Measurements from ENCODE around the gene MCF2L2.

Gene MCF2L2

GRCh38 chr3:183274609-183275008 is 153.8 kb downstream of the MCF2L2 start:
- TF ChIP-seq ZNF274 (IDR thresholded peaks at IDR 0.05; ENCODE audit: low read depth, low read length) (no peak), SUZ12 (IDR thresholded peaks at IDR 0.05; ENCODE audit: extremely low read depth, insufficient read depth, insufficient read length) (no peak), YY1 (IDR thresholded peaks at IDR 0.05; ENCODE audit: insufficient read depth, insufficient read length) (no peak)
- no peak overlapping the region for H3K4me3 ChIP-seq (ENCODE audit: insufficient read length, low read depth)
- H3K9ac ChIP-seq (ENCODE audit: insufficient read length, low read depth), result no peak overlapping the region
- H3K36me3 ChIP-seq (ENCODE audit: insufficient read depth, insufficient read length, low read length), result peaks cover 12% of the 10 kb centered on the region
- H3K27me3 ChIP-seq (ENCODE audit: insufficient read depth, insufficient read length), result no peaks in the 10 kb centered on the region
- no peak for DNase-seq (ENCODE audit: low read depth, low spot score)
- peaks cover 3% of the 10 kb centered on the region for H3K4me1 ChIP-seq (ENCODE audit: insufficient read depth, insufficient read length)
- no peaks in the 10 kb centered on the region for H3K9me3 ChIP-seq (ENCODE audit: insufficient read depth, low read length)

- no peaks in the 10 kb centered on the region for H3K27me3 ChIP-seq (ENCODE audit: insufficient read depth, insufficient read length)
- no peak overlapping the region for H3K4me3 ChIP-seq (ENCODE audit: insufficient read length, low read depth)
- H3K9me3 ChIP-seq (ENCODE audit: insufficient read depth, low read length), result no peaks in the 10 kb centered on the region
- TF ChIP-seq ZNF274 (IDR thresholded peaks at IDR 0.05; ENCODE audit: low read depth, low read length) (no peak), YY1 (IDR thresholded peaks at IDR 0.05; ENCODE audit: insufficient read depth, insufficient read length) (no peak), SUZ12 (IDR thresholded peaks at IDR 0.05; ENCODE audit: extremely low read depth, insufficient read depth, insufficient read length) (no peak)
- H3K9ac ChIP-seq (ENCODE audit: insufficient read length, low read depth), result no peak overlapping the region
- DNase-seq (ENCODE audit: low read depth, low spot score), result no peak
- H3K4me1 ChIP-seq (ENCODE audit: insufficient read depth, insufficient read length), result no peaks in the 10 kb centered on the region
- peaks cover 14% of the 10 kb centered on the region for H3K36me3 ChIP-seq (ENCODE audit: insufficient read depth, insufficient read length, low read length)
Observed at GRCh38 chr3:183272791-183273190, 155.6 kb downstream of the MCF2L2 start.

- peaks cover 4% of the 10 kb centered on the region for H3K4me1 ChIP-seq (ENCODE audit: insufficient read depth, insufficient read length)
- no peaks in the 10 kb centered on the region for H3K27me3 ChIP-seq (ENCODE audit: insufficient read depth, insufficient read length)
- DNase-seq (ENCODE audit: low read depth, low spot score), result no peak
- no peak overlapping the region for H3K4me3 ChIP-seq (ENCODE audit: insufficient read length, low read depth)
- peaks cover 14% of the 10 kb centered on the region for H3K36me3 ChIP-seq (ENCODE audit: insufficient read depth, insufficient read length, low read length)
- H3K9me3 ChIP-seq (ENCODE audit: insufficient read depth, low read length), result no peaks in the 10 kb centered on the region
- no peak for TF ChIP-seq ZNF274 (IDR thresholded peaks at IDR 0.05; ENCODE audit: low read depth, low read length)
- no peak for TF ChIP-seq YY1 (IDR thresholded peaks at IDR 0.05; ENCODE audit: insufficient read depth, insufficient read length)
- no peak for TF ChIP-seq SUZ12 (IDR thresholded peaks at IDR 0.05; ENCODE audit: extremely low read depth, insufficient read depth, insufficient read length)
- no peak overlapping the region for H3K9ac ChIP-seq (ENCODE audit: insufficient read length, low read depth)
Observed at GRCh38 chr3:183272142-183272541, 156.3 kb downstream of the MCF2L2 start.

- Histone ChIP-seq H3K9ac (ENCODE audit: insufficient read length, low read depth) (no peak overlapping the region), H3K9me3 (ENCODE audit: insufficient read depth, low read length) (no peaks in the 10 kb centered on the region), H3K4me3 (ENCODE audit: insufficient read length, low read depth) (no peak overlapping the region), H3K36me3 (ENCODE audit: insufficient read depth, insufficient read length, low read length) (peaks cover 14% of the 10 kb centered on the region), H3K27me3 (ENCODE audit: insufficient read depth, insufficient read length) (no peaks in the 10 kb centered on the region), H3K4me1 (ENCODE audit: insufficient read depth, insufficient read length) (peaks cover 4% of the 10 kb centered on the region)
- no peak for TF ChIP-seq SUZ12 (IDR thresholded peaks at IDR 0.05; ENCODE audit: extremely low read depth, insufficient read depth, insufficient read length)
- TF ChIP-seq ZNF274 (IDR thresholded peaks at IDR 0.05; ENCODE audit: low read depth, low read length), result no peak
- no peak for TF ChIP-seq YY1 (IDR thresholded peaks at IDR 0.05; ENCODE audit: insufficient read depth, insufficient read length)
- DNase-seq (ENCODE audit: low read depth, low spot score), result no peak
Observed at GRCh38 chr3:183270344-183270743, 158.1 kb downstream of the MCF2L2 start.

- Histone ChIP-seq H3K36me3 (ENCODE audit: insufficient read depth, insufficient read length, low read length) (peaks cover 14% of the 10 kb centered on the region), H3K4me3 (ENCODE audit: insufficient read length, low read depth) (no peak overlapping the region), H3K4me1 (ENCODE audit: insufficient read depth, insufficient read length) (peaks cover 4% of the 10 kb centered on the region), H3K9ac (ENCODE audit: insufficient read length, low read depth) (no peak overlapping the region), H3K27me3 (ENCODE audit: insufficient read depth, insufficient read length) (no peaks in the 10 kb centered on the region), H3K9me3 (ENCODE audit: insufficient read depth, low read length) (no peaks in the 10 kb centered on the region)
- no peak for DNase-seq (ENCODE audit: low read depth, low spot score)
- TF ChIP-seq YY1 (IDR thresholded peaks at IDR 0.05; ENCODE audit: insufficient read depth, insufficient read length), result no peak
- TF ChIP-seq ZNF274 (IDR thresholded peaks at IDR 0.05; ENCODE audit: low read depth, low read length), result no peak
- TF ChIP-seq SUZ12 (IDR thresholded peaks at IDR 0.05; ENCODE audit: extremely low read depth, insufficient read depth, insufficient read length), result no peak
Observed at GRCh38 chr3:183269345-183269744, 159.1 kb downstream of the MCF2L2 start.

GRCh38 chr3:183268366-183268765 is 160.1 kb downstream of the MCF2L2 start:
- Histone ChIP-seq H3K36me3 (ENCODE audit: insufficient read depth, insufficient read length, low read length) (peaks cover 14% of the 10 kb centered on the region), H3K27me3 (ENCODE audit: insufficient read depth, insufficient read length) (no peaks in the 10 kb centered on the region), H3K9me3 (ENCODE audit: insufficient read depth, low read length) (no peaks in the 10 kb centered on the region), H3K4me1 (ENCODE audit: insufficient read depth, insufficient read length) (peaks cover 4% of the 10 kb centered on the region), H3K9ac (ENCODE audit: insufficient read length, low read depth) (no peak overlapping the region), H3K4me3 (ENCODE audit: insufficient read length, low read depth) (no peak overlapping the region)
- DNase-seq (ENCODE audit: low read depth, low spot score), result no peak
- no peak for TF ChIP-seq YY1 (IDR thresholded peaks at IDR 0.05; ENCODE audit: insufficient read depth, insufficient read length)
- TF ChIP-seq SUZ12 (IDR thresholded peaks at IDR 0.05; ENCODE audit: extremely low read depth, insufficient read depth, insufficient read length), result no peak
- TF ChIP-seq ZNF274 (IDR thresholded peaks at IDR 0.05; ENCODE audit: low read depth, low read length), result no peak

- Histone ChIP-seq H3K27me3 (ENCODE audit: insufficient read depth, insufficient read length) (no peaks in the 10 kb centered on the region), H3K36me3 (ENCODE audit: insufficient read depth, insufficient read length, low read length) (peaks cover 14% of the 10 kb centered on the region), H3K9ac (ENCODE audit: insufficient read length, low read depth) (no peak overlapping the region), H3K9me3 (ENCODE audit: insufficient read depth, low read length) (no peaks in the 10 kb centered on the region), H3K4me1 (ENCODE audit: insufficient read depth, insufficient read length) (peaks cover 4% of the 10 kb centered on the region), H3K4me3 (ENCODE audit: insufficient read length, low read depth) (no peak overlapping the region)
- TF ChIP-seq SUZ12 (IDR thresholded peaks at IDR 0.05; ENCODE audit: extremely low read depth, insufficient read depth, insufficient read length) (no peak), ZNF274 (IDR thresholded peaks at IDR 0.05; ENCODE audit: low read depth, low read length) (no peak), YY1 (IDR thresholded peaks at IDR 0.05; ENCODE audit: insufficient read depth, insufficient read length) (no peak)
- DNase-seq (ENCODE audit: low read depth, low spot score), result no peak
Observed at GRCh38 chr3:183267140-183267539, 161.3 kb downstream of the MCF2L2 start.

Measured in NT2/D1 (cell line).